Measurements from ENCODE around the gene NYAP2. TPM values are rescaled to one million over a fixed set of nuclear protein-coding genes. Genes with fewer than 3 reads are reported as not detected.

Gene NYAP2
- total and polyA plus RNA-seq, 10 of the 15 experiments (the other 5 are each of a cell fraction or from before 2014, with no cell fraction given), result 0.03 TPM; not detected in 9

DNA sequence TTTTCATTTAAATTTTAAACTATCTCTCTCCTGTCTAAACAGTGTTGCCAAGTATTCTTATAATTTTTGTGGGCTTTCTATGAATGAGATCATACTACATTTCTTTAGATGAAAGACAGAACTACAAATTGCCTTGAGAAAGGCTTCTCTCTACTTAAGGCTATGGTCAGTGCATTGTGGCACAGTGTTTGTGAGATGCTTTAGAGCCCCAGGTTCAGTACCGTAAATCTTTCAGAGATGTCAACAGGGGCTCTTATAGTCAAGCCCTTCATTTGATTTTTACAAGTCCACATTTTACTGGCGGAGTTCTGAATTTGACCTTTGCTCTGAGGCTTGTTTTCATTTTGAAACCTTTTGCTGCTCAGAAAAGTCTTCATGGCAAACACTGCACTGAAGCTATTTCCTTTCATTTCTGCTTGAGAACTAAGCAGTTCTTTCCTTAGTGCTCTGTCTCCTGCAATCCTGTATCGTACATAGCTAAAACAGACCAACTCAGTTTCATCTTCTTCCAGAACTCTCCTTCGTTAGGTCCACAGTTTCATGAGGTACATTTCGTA lies 175.2 kb downstream of the NYAP2 start:
- no peaks in the 10 kb centered on the region for H3K79me2 ChIP-seq (ENCODE audit: control insufficient read depth, insufficient read depth, low read length)
- DNase-seq (ENCODE audit: low read depth, low spot score) (no peak), ATAC-seq (peak; percentile 29; the same call in 1 of the 3 replicates), FAIRE-seq (no peak)
- H3K4me2 ChIP-seq (ENCODE audit: control insufficient read depth, insufficient read depth), result no peak overlapping the region
- in situ Hi-C loops (cut with MboI) (no loop called here), intact Hi-C loops (cut with micrococcal nuclease; ENCODE audit: unreplicated experiment) (no loop called here)
- no peaks in the 10 kb centered on the region for H3K27me3 ChIP-seq (replicated peaks in 1 of 2; ENCODE audit: control insufficient read depth in 2 of 2, insufficient read depth in 2 of 2, low read length in 1 of 2)
- no peak overlapping the region for H3K4me3 ChIP-seq
- H3K9ac ChIP-seq (ENCODE audit: control insufficient read depth, insufficient read depth, low read length), result no peak overlapping the region
- SMC1A ChIA-PET (ENCODE audit: uncharacterized antibody, unreplicated experiment), result interaction anchor here (1.0 kb wide), 1 partner anchor 11 kb away, joined by 4 read pairs; no protein-coding TSS in a partner anchor
- RAD21 ChIA-PET (ENCODE audit: unreplicated experiment), result no interaction called here
- CTCF ChIA-PET, result interaction anchor here (0.9 to 1.1 kb wide), 2 partner anchors 9 to 88 kb away, joined by 3 read pairs; no protein-coding TSS in a partner anchor
- no peaks in the 10 kb centered on the region for H3K36me3 ChIP-seq (ENCODE audit: control insufficient read depth in 2 of 2, insufficient read depth in 2 of 2, low read length in 1 of 2)
- no TSS peak for BruUV-seq (replicated peaks)
- H3K27ac ChIP-seq (ENCODE audit: control insufficient read depth, insufficient read depth), result no peak overlapping the region
- H3K9me3 ChIP-seq (replicated peaks; ENCODE audit: control insufficient read depth, insufficient read depth, low read length), result no peaks in the 10 kb centered on the region
- TF ChIP-seq, protein P1, sequence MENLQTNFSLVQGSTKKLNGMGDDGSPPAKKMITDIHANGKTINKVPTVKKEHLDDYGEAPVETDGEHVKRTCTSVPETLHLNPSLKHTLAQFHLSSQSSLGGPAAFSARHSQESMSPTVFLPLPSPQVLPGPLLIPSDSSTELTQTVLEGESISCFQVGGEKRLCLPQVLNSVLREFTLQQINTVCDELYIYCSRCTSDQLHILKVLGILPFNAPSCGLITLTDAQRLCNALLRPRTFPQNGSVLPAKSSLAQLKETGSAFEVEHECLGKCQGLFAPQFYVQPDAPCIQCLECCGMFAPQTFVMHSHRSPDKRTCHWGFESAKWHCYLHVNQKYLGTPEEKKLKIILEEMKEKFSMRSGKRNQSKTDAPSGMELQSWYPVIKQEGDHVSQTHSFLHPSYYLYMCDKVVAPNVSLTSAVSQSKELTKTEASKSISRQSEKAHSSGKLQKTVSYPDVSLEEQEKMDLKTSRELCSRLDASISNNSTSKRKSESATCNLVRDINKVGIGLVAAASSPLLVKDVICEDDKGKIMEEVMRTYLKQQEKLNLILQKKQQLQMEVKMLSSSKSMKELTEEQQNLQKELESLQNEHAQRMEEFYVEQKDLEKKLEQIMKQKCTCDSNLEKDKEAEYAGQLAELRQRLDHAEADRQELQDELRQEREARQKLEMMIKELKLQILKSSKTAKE (IDR thresholded peaks at IDR 0.05; ENCODE audit: low read depth, poor library complexity, severe bottlenecking), result no peak
- TF ChIP-seq IKZF2 (IDR thresholded peaks at IDR 0.05), result no peak
- WGBS (ENCODE audit: insufficient coverage, insufficient replicate concordance, low lambda C conversion rate, missing lambda C conversion rate), result 26% methylated on average over 5 of the region's 5 CpGs
- H2AFZ ChIP-seq (ENCODE audit: control insufficient read depth, low read depth, low read length), result no peak overlapping the region
- no peaks in the 10 kb centered on the region for H3K4me1 ChIP-seq (ENCODE audit: control insufficient read depth, insufficient read depth, low read length)
- POLR2A ChIA-PET, result no interaction called here
- H4K20me1 ChIP-seq (ENCODE audit: control insufficient read depth, insufficient read depth), result no peaks in the 10 kb centered on the region

DNA sequence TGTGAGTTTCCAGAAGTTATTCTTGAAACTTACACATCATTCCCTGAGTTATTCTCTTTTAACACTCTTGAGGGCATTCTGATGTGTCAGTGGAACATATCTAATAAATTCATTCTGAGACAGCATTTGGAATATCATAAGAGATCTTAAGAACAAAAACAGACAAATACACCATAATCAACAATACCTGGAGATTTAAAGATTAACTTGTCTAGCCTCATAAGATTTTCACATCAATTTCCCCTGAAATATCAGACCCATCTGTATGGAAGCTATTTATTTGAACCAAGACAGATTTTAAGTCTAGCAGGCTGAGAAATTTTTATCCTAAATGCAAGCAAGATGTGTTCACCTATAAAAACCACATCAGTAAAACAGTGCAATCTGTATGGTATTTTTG lies 181.6 kb downstream of the NYAP2 start:
- ChIA-PET RAD21 (ENCODE audit: unreplicated experiment) (interaction anchor here (0.7 kb wide), 1 partner anchor 458 kb away, joined by 4 read pairs; no protein-coding TSS in a partner anchor), POLR2A (no interaction called here), SMC1A (ENCODE audit: uncharacterized antibody, unreplicated experiment) (no interaction called here), CTCF (no interaction called here)
- H3K36me3 ChIP-seq (ENCODE audit: control insufficient read depth in 2 of 2, insufficient read depth in 2 of 2, low read length in 1 of 2), result no peaks in the 10 kb centered on the region
- no TSS peak for BruUV-seq (replicated peaks)
- H4K20me1 ChIP-seq (ENCODE audit: control insufficient read depth, insufficient read depth), result no peaks in the 10 kb centered on the region
- FAIRE-seq (no peak), ATAC-seq (no peak), DNase-seq (ENCODE audit: low read depth, low spot score) (no peak)
- H3K4me1 ChIP-seq (ENCODE audit: control insufficient read depth, insufficient read depth, low read length), result no peaks in the 10 kb centered on the region
- H3K27ac ChIP-seq (ENCODE audit: control insufficient read depth, insufficient read depth), result no peak overlapping the region
- H3K27me3 ChIP-seq (replicated peaks in 1 of 2; ENCODE audit: control insufficient read depth in 2 of 2, insufficient read depth in 2 of 2, low read length in 1 of 2), result no peaks in the 10 kb centered on the region
- in situ Hi-C loops (cut with MboI) (no loop called here), intact Hi-C loops (cut with micrococcal nuclease; ENCODE audit: unreplicated experiment) (no loop called here)
- H3K9ac ChIP-seq (ENCODE audit: control insufficient read depth, insufficient read depth, low read length), result no peak overlapping the region
- H3K9me3 ChIP-seq (replicated peaks; ENCODE audit: control insufficient read depth, insufficient read depth, low read length), result no peaks in the 10 kb centered on the region
- no peaks in the 10 kb centered on the region for H3K79me2 ChIP-seq (ENCODE audit: control insufficient read depth, insufficient read depth, low read length)
- no peak overlapping the region for H3K4me3 ChIP-seq
- H3K4me2 ChIP-seq (ENCODE audit: control insufficient read depth, insufficient read depth), result no peak overlapping the region
- H2AFZ ChIP-seq (ENCODE audit: control insufficient read depth, low read depth, low read length), result no peak overlapping the region
- TF ChIP-seq RBBP5 (conservative IDR thresholded peaks at IDR 0.05) (no peak), MEF2B (IDR thresholded peaks at IDR 0.05; ENCODE audit: partially characterized antibody, poor library complexity, severe bottlenecking) (no peak), TCF12 (IDR thresholded peaks at IDR 0.05; ENCODE audit: low read depth, low read length) (no peak), JUNB (IDR thresholded peaks at IDR 0.05) (no peak), IRF4 (IDR thresholded peaks at IDR 0.05; ENCODE audit: low read depth, low read length) (no peak)
- TF ChIP-seq, protein P2, sequence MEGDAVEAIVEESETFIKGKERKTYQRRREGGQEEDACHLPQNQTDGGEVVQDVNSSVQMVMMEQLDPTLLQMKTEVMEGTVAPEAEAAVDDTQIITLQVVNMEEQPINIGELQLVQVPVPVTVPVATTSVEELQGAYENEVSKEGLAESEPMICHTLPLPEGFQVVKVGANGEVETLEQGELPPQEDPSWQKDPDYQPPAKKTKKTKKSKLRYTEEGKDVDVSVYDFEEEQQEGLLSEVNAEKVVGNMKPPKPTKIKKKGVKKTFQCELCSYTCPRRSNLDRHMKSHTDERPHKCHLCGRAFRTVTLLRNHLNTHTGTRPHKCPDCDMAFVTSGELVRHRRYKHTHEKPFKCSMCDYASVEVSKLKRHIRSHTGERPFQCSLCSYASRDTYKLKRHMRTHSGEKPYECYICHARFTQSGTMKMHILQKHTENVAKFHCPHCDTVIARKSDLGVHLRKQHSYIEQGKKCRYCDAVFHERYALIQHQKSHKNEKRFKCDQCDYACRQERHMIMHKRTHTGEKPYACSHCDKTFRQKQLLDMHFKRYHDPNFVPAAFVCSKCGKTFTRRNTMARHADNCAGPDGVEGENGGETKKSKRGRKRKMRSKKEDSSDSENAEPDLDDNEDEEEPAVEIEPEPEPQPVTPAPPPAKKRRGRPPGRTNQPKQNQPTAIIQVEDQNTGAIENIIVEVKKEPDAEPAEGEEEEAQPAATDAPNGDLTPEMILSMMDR (IDR thresholded peaks at IDR 0.05 in 2 of 3, conservative IDR thresholded peaks at IDR 0.05 in 1 of 3; ENCODE audit: control insufficient read depth in 2 of 3, extremely low read depth in 1 of 3, insufficient read depth in 1 of 3, low read depth in 3 of 3, low read length in 3 of 3), result no peak

All from GM12878 (cell line).